Measurements from ENCODE around the gene CAPNS1.

GRCh38 chr19:36097036-36097435 is 42.8 kb upstream of the CAPNS1 start:
- TF ChIP-seq CTCF (IDR thresholded peaks at IDR 0.05; ENCODE audit: low read depth, low read length, poor library complexity, severe bottlenecking) (no peak), EZH2phosphoT487 (IDR thresholded peaks at IDR 0.05; ENCODE audit: borderline replicate concordance, low read length) (no peak)

Measured in DOHH2 (cell line).